HG03432 (cell line): ENCODE results near the gene AP1AR.
"Not testable (repeated sequence)": the region's sequence is repeated elsewhere in the genome, so short reads cannot be mapped to it uniquely, and the experiment has no call there.

Source experiments
- ATAC-seq: cut with Tn5 transposase; IDR thresholded peaks from one replicate; pipeline ENCODE4 v1.9.1; 2021; ENCODE audit warnings: mild to moderate bottlenecking, moderate library complexity; ENCODE audit not compliant: unreplicated experiment

The AP1AR gene

DNA sequence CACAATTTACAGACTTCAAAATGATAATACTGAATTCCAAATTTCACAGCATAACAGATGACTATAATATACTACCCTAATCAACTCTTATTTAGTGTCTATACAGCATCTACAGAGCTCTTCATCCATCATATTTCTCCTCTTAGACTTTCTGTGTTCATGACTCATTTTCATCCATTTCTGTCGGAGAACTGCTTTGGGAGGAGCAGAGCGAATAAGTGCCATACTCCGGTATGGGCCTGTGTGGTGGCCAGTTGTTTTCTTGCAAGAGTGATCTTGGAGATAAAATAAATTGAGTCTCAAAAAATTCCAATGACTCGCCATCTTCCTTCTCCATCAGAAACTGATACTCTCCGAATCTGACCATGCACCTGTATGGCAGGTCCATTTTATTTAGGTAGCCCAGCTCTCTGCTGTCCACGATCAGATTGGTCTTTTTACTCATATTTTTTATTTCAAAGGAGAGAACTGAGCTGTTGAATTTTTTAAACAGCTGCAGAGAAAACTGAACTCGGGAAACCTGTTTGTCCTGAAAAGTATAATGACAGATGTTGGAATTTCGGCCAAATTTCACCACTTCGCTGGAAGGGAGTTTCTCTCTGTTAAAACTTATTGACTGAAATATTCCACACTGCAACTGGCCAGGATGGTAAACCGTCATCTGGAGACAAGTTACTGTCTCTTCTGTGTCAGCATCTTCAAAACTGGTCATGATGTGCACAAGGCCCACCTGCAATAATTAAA, 46.3 kb downstream of the AP1AR start:
- ATAC-seq: no peak

GRCh38 chr4:112279025-112279881, 47.7 kb downstream of the AP1AR start:
- ATAC-seq: peak; percentile 75

DNA sequence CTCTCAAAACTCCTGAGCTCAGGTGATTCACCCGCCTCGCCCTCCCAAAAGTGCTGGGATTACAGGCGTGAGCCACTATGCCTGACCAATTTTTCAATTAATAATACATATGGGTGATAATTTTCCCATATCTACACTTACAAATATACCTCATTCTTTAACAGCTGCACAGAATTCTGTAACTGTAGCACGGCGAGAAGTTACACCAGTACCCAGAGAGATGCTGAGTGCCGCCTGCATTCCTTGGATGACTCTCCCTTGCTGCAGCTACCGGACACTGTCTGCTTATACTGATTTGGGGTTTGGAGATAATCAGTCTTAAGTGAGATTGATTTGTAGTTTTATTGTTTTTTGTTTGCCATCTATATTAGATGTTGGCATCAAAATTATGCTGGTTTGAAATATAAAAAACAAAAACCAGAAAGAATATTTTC, 48.3 kb downstream of the AP1AR start:
- peak; percentile 25 for ATAC-seq

GRCh38 chr4:112280386-112281056, 48.9 kb downstream of the AP1AR start:
- ATAC-seq: no peak

GRCh38 chr4:112281895-112282398, 50.4 kb downstream of the AP1AR start:
- ATAC-seq: not testable (repeated sequence)

DNA sequence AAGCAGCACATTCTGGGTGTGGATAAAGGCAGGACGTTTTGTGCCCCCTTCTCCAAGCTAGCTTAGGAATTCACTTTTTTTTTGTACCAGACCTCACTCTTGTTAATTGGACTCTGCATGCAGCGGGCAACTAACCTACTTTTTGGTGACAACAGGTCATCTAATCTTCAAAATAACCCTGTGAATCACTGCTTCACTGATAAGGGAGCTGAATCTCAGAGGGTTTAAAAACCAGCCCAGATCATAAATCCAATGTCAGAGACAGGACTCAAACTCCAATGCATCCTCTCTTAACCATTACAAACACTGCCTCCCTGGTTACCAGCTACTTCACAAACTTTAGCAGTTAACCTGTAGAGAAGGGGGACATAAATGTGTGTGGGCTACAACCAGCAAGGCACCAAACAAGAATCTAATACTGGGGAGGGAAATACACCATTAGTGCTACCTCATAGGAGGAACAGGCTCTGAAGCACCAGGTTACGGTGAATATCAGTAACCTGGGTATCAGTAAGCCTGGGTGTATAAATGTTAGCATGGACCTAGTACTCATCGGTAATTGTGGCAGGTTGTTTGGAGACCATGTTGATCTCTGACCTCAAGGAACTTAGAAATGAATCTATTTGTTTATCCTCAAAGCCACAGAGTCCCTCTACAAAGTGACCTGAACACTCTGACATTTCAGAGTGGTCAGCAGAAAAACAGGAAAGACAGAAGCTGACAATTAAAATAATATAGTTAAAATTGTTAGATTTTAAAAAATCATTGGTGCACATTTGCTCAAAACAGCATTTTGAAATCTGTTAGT, 51.5 kb downstream of the AP1AR start:
- ATAC-seq: no peak

- ATAC-seq: no peak
These were observed 52.6 kb downstream of the AP1AR start for GRCh38 chr4:112284166-112284565.

GRCh38 chr4:112284662-112285411, 53.2 kb downstream of the AP1AR start:
- ATAC-seq: no peak

DNA sequence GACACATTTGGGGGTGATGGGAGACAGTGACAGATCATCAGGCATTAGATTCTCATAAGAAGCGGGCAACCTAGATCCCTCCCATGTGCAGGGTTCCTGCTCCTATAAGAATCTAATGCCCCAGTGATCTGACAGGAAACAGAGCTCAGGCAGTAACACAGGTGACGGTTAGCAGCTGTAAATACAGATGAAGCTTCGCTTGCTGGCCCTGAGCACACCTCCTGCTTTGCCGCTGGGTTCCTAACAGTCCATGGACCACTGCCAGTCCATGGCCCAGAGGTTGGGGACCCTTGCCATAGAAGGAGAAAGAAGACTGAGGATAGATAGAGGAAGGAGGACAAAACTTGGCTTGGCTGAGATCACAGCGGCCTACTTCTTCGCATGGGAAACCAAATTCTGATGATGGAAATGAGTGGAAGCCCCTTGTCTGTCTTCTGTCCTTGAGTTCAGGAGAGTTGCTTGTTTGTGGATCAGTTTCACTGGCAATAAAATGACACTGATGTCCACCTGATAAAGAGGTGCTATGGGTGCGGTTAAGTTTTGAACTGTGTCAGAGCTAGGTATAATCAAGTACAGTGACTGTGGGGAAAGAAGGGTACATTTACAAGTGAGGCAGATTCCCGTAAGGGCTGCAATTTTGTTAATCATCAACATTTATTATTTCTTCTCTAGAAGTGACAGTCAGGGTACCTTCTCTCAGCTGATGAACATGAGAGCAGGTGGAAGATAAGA, 55.8 kb downstream of the AP1AR start:
- ATAC-seq: peak; percentile 28

DNA sequence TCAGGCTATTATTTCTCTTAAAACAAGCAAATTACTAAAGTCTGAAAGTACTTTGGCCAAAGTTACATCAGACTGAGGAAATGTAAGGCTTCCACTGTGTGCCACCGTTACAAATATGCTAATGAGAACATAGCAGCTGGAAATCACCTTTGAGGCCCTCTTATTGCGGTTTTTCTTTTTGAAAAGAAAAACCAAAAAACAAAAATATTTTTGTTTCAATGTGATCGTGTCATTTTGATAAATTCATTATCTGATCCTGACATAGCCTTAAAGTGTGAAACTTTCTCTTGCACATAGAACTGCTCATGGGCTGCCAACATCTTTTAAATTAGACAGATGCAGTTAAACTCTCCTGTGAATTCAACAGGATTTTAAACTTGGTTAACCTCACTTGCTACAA, 56.9 kb downstream of the AP1AR start:
- peak; percentile 35 for ATAC-seq

- no peak for ATAC-seq
These were observed 58.0 kb downstream of the AP1AR start for GRCh38 chr4:112289407-112290253.

- ATAC-seq: no peak
These were observed 58.8 kb downstream of the AP1AR start for GRCh38 chr4:112290341-112290740.

DNA sequence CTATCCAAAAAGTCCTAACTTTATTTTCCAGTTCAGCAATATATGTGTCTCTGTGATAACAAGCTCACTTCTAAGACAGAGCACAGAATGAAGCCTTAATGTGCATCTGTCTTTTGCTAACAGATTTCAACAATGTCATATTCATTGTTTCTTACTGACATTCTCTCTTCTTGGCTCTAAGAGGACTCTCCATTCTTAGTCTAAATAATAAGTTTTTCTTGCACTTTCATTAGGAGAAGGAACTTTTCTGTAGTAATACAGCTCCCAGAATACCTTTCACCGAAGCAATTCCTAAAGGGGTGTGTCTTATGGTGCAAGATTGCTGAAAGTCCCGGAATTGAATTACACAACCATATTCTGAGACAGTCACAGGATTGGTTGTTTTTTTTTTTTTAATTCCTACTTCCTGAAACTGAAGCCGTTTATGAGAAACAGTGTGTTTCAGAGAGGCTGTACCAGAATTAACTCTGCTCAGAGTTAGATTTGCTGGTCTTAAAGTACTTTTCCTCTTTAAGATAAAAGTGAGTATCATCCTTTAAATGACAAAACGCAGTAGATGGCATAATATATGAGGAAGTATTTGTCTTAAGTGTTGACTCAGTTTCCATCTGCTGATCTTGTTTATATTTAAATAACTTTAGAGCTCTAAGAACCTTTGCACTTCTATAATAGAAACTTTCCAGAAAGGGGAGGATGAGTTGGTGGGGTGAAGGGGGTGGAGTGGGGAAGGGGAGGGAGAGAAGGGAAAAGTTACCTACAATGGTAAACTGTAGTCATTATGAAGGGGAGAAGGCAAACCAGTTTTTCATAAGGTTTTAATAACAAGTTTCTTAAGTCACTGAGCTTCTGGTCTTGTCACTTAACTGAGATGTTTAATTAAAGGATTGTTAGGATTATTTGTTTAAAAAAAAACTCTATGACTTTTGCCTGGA, 65.6 kb downstream of the AP1AR start, which contains the start of gene ALPK1:
Gene ALPK1, plus strand, starts transcription at position 421 of the 932 bp plus-strand sequence.
- ATAC-seq: peak; percentile 95

GRCh38 chr4:112299721-112300120, 68.1 kb downstream of the AP1AR start:
- ATAC-seq: no peak

DNA sequence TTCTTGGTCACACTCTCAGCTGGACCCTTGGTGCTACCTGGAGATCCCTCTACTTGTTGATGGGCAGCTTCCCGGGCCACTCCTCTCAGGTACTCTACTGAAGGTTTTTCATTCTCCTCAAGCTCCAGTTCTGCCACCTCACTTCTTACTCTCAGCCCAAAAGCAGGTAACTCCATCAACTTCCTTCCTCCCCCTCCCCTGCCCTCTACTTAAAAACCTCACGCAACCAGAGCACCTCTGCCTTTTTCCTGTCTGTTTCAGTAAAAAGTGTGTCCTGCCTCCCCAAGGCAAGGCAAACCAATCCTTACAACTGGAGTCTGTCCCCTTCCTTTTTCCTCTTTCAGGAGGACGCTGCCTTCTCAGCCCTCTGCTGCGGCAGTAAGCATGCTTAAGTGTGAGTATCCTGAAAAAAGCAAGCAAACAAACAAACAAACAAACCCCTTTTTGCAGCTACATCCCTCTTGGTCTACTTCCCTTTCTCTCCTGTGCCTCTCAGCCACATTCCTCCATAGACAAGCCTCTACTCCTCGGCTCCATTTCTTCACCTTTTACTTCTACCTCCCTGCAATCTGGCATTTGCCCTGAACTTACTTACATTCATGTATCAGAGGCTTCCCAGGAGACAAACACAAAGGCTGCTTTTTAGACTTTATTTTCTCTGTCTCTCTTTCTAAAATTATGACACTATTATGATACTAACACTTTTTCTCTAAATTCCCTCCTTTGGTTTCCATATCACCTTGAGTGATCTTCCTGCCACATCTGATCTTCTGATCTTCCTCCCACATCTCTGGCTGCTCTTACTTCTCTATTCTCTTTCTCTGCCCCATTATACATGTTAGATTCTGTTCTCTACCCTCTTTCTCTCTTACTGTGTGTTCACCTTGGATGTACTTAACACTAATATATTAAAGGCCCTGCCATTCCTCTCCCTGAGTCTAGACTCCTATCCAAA, 71.0 kb downstream of the AP1AR start:
- ATAC-seq: peak; percentile 77

GRCh38 chr4:112305477-112305876, 73.9 kb downstream of the AP1AR start:
- ATAC-seq: not testable (repeated sequence)
